GM19023 (cell line): ENCODE data around the gene GALK2.

Experiments
- ATAC-seq: cut with Tn5 transposase; IDR thresholded peaks from one replicate; pipeline ENCODE4 v1.9.1; 2021; ENCODE audit warnings: mild to moderate bottlenecking, moderate library complexity; ENCODE audit not compliant: unreplicated experiment

The GALK2 gene

GRCh38 chr15:49169880-49170597 is at the start of gene GALK2:
Gene GALK2, plus strand, starts transcription at chr15:49170247. Its CDS starts 76 bp downstream, at chr15:49170323.
- peak; percentile 94 for ATAC-seq

- ATAC-seq = no peak
These were observed 49.2 kb upstream of the GALK2 start for GRCh38 chr15:49120832-49121231.

GRCh38 chr15:49121901-49122300 is 48.1 kb upstream of the GALK2 start:
- no peak for ATAC-seq

GRCh38 chr15:49122541-49123062 is 47.4 kb upstream of the GALK2 start:
- no peak for ATAC-seq

- ATAC-seq = no peak
These were observed 45.7 kb upstream of the GALK2 start for GRCh38 chr15:49124371-49124770.

- no peak for ATAC-seq
These were observed 38.6 kb upstream of the GALK2 start for GRCh38 chr15:49131403-49131802.

- no peak for ATAC-seq
These were observed 35.2 kb upstream of the GALK2 start for GRCh38 chr15:49134683-49135341.

GRCh38 chr15:49135342-49135857 is 34.6 kb upstream of the GALK2 start:
- ATAC-seq = no peak

- ATAC-seq = no peak
These were observed 34.1 kb upstream of the GALK2 start for GRCh38 chr15:49135911-49136310.

GRCh38 chr15:49137861-49138260 is 32.2 kb upstream of the GALK2 start:
- no peak for ATAC-seq

GRCh38 chr15:49145651-49146609 is 24.1 kb upstream of the GALK2 start:
- ATAC-seq = no peak

GRCh38 chr15:49148298-49148697 is 21.7 kb upstream of the GALK2 start:
- no peak for ATAC-seq

- ATAC-seq = no peak
These were observed 21.3 kb upstream of the GALK2 start for GRCh38 chr15:49148727-49149126.

GRCh38 chr15:49151831-49152230 is 18.2 kb upstream of the GALK2 start:
- no peak for ATAC-seq

GRCh38 chr15:49152552-49153312 is 17.3 kb upstream of the GALK2 start:
- ATAC-seq = no peak

- ATAC-seq = no peak
These were observed 15.7 kb upstream of the GALK2 start for GRCh38 chr15:49154359-49154758.

GRCh38 chr15:49154799-49155109 is 15.3 kb upstream of the GALK2 start:
- peak; percentile 4 for ATAC-seq

- ATAC-seq = peak; percentile 92
These were observed 14.8 kb upstream of the GALK2 start, which contains the start of gene COPS2 for GRCh38 chr15:49155110-49155833. Gene COPS2, minus strand, starts transcription at chr15:49155599. Its CDS starts 21 bp downstream, at chr15:49155578.

- ATAC-seq = no peak
These were observed 14.0 kb upstream of the GALK2 start for GRCh38 chr15:49155834-49156627.
